H54 (cell line): Measurements from ENCODE around the gene SOWAHA.
A peak's percentile ranks its signal among the peaks of the same experiment; 100 is the strongest.

Experiments
- DNase-seq: peaks from one replicate; pipeline ENCODE4 v3.0.0; 2011; ENCODE audit warnings: low spot score, mixed read lengths; ENCODE audit not compliant: insufficient read length
- FAIRE-seq: peaks from 3 replicates; lab custom pipeline; 2011; peaks lifted over from hg19 to GRCh38; lab: Jason Lieb, UNC
- POLR2A ChIP-seq: IDR thresholded peaks from 2 replicates; pipeline ENCODE4 v1.6.1; 2011; ENCODE audit warnings: low read depth, mild to moderate bottlenecking, low read length

The SOWAHA gene

DNA sequence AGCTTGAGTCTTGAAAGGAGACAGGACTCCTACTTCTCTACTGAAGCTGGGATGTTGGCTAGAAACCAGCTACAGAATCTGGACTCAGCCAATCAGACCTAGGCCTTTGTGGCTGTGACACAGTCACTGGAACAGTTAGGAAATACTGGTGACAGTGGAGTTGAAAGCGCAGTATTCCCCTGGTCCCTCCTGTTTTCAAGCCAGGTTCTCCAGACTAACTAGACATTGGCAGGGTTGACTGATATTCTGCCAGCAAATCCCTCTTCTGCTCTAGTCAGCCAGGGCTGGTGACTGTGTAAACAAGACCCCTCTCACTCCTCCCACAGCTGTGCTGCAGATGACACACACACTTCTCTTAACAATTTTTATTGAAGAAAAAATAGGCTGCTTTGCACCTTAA is 8.7 kb downstream of the SOWAHA start:
- no peak for DNase-seq
- no peak for FAIRE-seq
- TF ChIP-seq POLR2A: no peak

DNA sequence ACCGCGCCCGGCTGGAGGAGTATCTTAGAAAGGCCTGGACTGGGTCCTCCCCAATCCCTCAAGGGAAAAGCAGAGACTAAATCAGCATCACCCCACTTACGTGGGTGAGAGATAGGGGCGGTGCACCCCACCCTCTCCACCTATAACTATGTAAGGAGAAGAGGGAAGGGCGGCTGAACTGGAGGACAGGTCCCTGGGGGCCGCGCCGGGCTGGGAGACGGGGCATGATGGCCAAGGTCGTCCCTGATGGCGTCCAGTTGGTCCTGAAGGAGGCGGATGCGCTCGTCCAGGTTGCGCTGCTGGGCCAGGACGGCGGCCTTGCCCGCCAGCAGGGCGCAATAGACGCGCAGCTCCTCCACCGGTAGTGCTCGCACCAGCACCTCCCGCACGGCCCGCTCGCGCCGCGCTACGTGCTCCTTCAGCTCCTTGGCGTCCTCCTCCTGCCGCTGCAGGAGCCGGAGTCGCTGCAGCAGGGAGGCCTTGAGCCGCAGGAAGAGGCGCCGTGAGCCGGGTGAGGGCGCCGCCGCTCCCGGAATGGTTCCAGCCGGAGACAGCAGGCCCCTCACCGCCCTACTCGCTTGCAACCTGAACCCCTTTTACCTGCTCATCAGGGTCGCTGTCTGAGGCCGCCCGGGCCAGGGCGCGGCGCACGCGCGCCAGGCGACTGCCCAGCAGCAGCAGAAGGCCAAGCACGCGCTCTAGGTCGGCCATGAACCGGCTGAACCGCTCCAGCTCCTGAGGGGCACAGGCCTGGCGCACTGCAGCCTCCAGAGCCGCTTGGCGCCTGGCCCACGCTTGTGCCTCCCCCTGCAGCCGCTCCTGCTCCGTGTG is 9.8 kb downstream of the SOWAHA start:
- no peak for TF ChIP-seq POLR2A
- DNase-seq: no peak
- FAIRE-seq: no peak

DNA sequence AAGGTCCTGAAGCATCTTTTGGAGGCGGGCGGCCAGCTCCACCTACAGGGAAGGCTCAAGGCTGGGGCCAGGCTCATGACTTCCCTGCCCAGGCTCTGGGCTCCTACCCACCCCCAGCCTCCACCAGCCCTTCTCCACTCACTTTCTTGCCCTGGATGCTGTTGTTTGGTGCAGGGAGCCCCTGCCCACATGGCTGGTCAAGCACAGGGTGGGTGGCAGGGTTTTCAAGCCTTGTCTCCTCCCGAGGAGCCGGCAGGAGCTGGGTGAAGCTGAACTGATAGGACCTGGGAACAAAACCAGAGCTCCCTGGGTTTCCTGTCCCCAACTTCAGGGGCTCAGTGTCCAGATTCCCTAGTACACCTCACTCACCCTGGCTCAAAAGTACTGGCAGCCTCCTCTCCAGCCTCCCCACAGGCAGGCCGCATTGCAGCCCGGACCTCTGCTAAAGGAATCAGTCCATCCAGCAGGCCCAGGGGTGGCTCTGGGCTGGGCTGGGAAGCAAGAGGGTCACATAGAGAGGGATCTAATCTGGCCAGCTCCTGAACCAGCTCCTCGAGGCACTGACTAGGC is 10.5 kb downstream of the SOWAHA start:
- no peak for TF ChIP-seq POLR2A
- no peak for FAIRE-seq
- DNase-seq: no peak

DNA sequence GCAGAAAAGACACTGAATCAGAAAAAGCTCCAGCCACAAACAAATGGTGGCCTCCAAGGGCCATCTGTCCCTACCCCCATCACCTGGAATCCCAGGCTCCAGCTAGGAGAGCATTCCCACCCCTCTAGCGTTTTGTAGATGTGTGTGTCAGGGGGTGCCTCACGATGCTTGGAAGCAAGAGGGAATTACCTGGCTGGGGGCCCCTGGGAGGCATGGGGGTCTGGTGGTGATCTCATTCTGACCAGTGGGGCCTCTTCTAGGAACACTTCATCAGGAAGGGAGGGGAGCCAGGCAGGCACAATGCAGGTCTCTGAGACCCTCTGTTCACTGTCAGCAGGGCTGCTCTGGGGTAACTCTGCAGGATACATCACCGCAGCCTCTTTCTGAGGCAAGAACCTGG is 11.3 kb downstream of the SOWAHA start:
- TF ChIP-seq POLR2A: no peak
- no peak for DNase-seq
- FAIRE-seq: no peak

DNA sequence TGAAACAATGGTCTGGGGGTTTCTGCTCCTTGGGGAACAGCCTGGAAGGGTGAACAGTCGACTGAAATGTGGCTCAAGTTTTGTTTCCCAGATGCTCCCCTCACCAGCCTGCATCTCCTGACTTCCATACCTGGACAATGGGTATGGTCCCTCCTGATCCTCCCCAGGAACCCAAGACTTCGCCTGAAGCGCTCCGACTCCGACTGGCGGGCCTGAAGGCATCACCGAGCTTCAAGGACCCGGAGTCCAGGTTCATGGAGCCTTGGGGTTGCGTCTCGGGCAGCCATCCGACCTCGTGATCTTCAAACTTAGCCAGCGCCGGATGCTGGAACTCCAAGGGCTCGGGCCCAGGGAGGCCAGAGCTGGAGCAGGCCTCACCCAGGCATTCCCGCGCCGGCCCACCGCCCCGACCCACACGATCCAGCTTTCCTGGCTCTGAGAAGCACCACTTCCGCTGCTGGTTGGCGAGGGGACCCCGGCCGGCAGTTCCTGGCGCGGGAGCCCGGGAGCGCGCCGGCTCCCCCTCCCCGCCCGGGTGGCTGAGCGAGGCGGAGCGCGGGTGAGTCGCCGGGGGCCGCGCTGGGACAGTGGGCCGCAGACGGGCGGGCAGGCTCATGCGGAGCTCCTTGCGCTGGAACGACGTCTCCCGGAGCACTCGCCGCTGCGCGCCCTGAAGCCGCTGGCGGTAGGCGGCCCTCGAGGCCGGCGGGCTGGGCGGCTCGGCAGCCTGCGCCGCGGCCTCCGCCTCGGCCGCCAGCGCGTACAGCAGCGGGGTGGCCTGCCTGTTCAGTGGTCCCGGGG is 12.1 kb downstream of the SOWAHA start:
- no peak for FAIRE-seq
- no peak for TF ChIP-seq POLR2A
- no peak for DNase-seq

DNA sequence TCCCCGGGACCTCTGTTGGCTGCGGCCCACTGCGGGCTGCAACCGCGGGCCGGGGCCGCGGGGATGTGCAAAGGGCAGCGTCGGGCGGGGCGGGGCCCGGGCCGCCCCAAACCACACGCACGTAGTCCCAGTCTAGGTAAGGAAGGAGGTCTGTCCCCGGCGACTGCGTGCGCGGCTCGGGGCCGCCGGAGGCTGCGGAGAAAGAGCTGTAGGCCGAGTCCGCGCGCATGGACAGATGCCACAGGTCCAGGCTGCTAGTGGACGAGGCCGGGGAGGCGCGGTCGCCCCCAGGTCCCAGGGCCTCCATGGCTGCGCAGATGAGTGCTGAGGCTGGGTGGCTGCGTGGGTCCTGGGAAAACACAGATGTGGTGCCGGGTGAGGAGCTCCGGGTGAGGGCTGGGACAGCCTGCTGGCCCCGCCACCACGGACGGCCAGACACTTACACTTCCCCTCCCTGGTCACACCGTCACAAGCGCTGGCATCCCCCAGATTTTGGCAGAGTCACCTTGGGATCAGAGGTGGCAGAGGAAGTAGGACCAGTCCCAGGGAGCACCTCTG is 12.8 kb downstream of the SOWAHA start:
- FAIRE-seq (no peak), DNase-seq (no peak)
- TF ChIP-seq POLR2A: no peak

DNA sequence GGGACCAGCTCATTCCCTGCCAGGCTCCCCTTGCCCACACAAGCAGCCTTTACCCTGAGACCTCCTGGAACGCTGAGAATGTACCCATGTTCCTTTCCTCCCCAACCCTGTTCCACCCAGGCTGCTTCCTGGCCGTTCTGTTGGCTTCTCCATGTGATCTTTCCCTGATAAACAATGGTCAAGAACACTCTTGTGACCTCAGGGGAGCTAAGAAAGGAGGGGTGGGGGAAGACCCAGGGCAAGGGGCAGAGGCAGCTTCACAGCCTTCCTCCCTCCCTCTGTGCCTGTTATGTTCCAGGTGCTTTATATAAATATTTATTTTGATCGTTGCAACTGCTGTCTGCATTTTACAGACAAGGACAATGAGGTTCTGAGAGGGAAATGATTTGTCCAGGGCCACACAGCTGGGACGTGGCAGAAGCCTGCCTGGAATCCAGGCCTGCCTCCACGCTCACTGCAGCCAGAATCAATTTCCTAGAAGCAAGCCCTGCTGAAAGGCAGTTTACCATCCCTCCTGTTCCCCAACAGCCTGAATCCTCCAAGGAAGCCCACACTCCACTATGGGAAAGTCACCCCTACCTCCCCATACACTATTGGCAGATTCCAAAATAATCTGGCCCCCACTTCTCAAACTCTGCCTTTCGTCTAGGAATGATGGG is 13.5 kb downstream of the SOWAHA start:
- no peak for TF ChIP-seq POLR2A
- DNase-seq: no peak
- no peak for FAIRE-seq

DNA sequence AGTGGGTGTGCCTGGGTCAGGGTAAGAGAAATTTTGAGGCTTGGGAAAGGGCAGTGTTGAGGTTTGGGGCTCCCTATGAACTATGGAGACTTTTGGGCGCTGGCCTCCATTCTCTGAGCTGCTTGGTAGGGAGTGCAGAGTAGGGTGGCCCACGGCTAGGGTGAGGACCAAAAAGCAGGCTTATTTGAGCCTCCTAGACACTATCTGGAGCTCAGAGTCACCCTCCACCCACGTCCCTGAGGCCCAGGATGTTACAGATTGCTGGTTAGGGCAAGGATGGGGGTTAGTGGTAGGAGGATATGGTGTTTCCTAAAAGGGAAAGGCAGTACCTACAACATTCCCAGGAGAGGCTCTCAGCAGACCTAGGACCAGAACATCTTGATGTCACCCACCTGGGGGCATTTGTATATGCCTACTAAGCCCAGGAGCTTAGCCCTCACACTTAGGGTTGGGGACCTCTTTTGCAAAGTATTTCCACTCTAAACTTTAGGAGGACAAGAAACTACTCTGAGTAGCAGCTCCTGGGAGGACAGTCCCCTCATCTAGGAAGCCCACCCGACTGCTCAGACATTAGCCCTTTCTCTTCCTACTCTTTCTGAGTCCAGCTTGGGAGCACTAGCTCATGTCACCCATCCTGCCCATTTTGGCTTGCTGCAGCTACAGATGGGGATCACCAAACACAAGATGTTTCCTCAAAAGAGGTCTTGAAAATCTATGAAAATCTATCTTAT is 15.0 kb downstream of the SOWAHA start:
- DNase-seq (no peak), FAIRE-seq (no peak)
- no peak for TF ChIP-seq POLR2A

DNA sequence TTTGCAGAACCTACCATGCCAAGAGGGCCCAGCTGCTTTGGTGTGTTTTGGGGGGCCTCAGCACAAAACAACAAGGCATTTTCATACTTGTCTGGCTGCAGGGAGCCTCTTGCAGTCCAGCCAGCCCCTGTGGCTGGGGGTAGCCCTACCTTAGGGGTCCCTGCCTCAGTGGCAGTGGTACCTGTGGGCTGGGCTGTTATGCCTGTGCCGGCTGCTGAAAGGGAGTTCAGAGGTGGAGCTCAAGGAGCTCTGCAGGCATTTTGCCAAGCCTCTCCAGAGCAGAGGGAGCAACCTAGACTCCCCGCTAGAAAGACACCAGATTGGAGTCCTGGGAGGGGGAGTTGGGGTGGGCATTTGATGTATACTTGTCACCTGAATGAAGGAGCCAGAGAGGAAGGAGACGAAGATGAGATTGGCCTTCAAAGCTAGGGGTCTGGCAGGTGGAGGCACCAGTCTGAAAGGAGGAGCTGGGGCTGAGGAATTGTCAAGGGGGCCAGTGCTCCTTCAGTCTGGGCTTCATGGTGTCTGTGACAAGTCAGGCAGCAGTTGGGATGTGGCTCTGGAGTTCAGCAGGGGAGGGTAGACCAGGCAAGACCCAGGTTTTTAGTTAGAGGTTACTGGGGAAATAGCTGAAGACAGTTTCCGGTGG is 15.9 kb downstream of the SOWAHA start:
- no peak for TF ChIP-seq POLR2A
- FAIRE-seq (no peak), DNase-seq (no peak)

DNA sequence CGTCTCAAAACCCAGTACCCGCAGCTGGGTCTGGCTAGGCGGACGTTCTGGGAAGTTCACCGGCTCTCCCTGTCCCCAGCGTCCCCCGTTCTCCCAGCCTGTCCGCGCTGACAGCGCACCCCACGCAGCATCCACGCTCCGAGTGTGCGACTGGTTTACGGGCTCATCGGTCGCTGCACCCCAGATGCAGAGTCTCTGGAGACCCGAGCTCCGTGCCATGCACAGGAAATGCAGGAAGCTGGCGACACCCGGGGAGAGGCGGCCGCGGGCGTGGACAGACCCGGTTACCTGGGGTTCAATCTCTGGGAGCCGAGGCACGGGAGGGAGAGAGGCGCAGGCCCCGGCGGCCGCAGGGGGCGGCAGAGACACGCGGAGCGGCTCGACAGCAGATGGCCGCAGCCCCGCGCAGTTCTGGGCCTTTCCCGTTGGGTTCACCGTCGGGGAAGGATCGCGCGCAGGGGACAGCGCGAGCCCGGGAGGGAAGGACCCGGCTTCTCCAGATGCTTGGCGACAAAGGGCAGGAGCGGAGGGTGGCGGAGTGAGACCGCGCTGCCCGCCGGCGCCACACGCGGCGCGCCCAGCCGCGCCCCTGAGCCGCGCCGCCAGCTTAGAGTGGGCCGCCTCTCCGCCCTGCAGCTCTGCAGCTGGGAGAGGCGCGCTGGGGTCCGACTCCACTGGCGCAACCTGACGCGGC is 16.8 kb downstream of the SOWAHA start:
- no peak for TF ChIP-seq POLR2A
- FAIRE-seq: no peak
- peak; percentile 90 for DNase-seq

DNA sequence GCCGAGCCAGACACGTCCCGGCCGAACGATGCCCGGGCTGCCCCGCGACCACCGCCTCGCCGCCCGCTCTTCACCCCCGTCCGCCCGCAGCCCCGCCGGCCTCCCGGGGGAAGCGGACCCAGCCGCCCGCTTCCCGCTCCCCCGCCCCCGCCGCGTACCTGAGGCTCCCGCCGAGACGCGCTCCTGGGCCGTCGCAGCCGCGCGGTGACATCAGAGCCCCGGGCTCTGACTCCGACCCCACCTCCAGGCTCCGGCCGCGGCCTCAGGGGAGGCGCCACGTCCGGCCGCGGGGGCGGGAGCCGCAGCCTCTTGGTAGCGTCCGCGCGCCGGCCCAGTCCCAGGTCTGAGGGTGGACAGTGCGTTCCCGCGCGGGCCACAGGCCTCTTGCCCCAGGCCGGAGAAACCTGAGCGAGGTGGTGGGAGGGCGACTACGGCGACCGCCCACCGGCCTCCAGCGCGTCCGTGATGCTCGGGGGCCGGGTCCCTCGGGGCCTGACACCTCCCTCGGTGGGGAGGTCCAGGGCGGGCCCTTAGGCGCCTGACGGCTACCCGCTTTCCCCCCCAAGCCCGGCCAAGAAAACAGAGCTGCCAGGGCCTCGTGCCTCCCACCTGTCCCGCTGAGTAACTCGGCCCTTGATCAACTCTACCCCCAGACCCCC is 17.5 kb downstream of the SOWAHA start, which contains the start of gene SHROOM1:
Gene SHROOM1, minus strand, starts transcription at position 212 of the 659 bp plus-strand sequence. CDS start 4,507 bp downstream, outside the sequence.
- DNase-seq: peak; percentile 89
- FAIRE-seq: no peak
- peak; percentile 51 for TF ChIP-seq POLR2A
